K562 (cell line): ENCODE results near the gene DPY30. TPM values are rescaled to one million over a fixed set of nuclear protein-coding genes. Genes with fewer than 3 reads are reported as not detected.

Experiments used
- ATAC-seq: fragments of 200-7000 bp; cut with Tn5 transposase; 3 replicates; pipeline ENCODE4 v1.9.1; 2020; ENCODE audit warnings: moderate library complexity
- BruUV-seq: library from RNA; stranded (reverse); fragments of 400-500 nt; replicated peaks from 2 replicates; lab custom pipeline; 2021; lab: Mats Ljungman, UMichigan
- CTCF ChIA-PET: fragments of 300-600 bp; formaldehyde crosslinking; extraction: SDS; loops from one replicate; lab custom pipeline; 2021; ENCODE audit warnings: low intra/inter-chr PET ratio; lab: Yijun Ruan, JAX
- POLR2A ChIA-PET: fragments of 300-600, 350-650 bp; sonication (Branson Sonifier 250); formaldehyde crosslinking; extraction: SDS; loops from one replicate; lab custom pipeline; 2021; ENCODE audit warnings: antibody characterized with exemption, inconsistent platforms; lab: Yijun Ruan, JAX
- DNase-seq, 4 experiments: peaks; one replicate each; pipeline versions ENCODE4 v3.0.0 to v3.0.0-alpha.2; 2011 to 2018; ENCODE audit warnings: low spot score in 3 of 4, mixed read lengths in 3 of 4; ENCODE audit errors: extremely low read depth in 1 of 4
- FAIRE-seq: peaks from 2 replicates; lab custom pipeline; 2011; peaks lifted over from hg19 to GRCh38; lab: Jason Lieb, UNC
- H2AFZ ChIP-seq: 2 replicates; pipeline ENCODE4 v1.6.0; 2011; ENCODE audit warnings: low read depth, low read length, control low read depth, inconsistent platforms
- H3K27ac ChIP-seq: fragments of 200-600 bp; 3 replicates; pipeline ENCODE4 v1.8.0; 2011; ENCODE audit warnings: low read depth, mild to moderate bottlenecking, control low read depth, inconsistent platforms, low read length, moderate library complexity, mixed read lengths; ENCODE audit errors: extremely low read depth
- H3K27me3 ChIP-seq, 2 experiments: fragments of 300-600 bp in 1 of 2; 2 replicates in 1 of 2; 3 replicates in 1 of 2; pipeline versions ENCODE4 v1.6.0 to v1.8.0; 2011; ENCODE audit warnings: inconsistent platforms in 2 of 2, low read length in 2 of 2, mild to moderate bottlenecking in 1 of 2, mixed read lengths in 1 of 2, moderate library complexity in 1 of 2; ENCODE audit not compliant: control insufficient read depth in 2 of 2, insufficient read depth in 2 of 2
- H3K36me3 ChIP-seq: fragments of 300-600 bp; 3 replicates; pipeline ENCODE4 v1.8.0; 2011; ENCODE audit warnings: mild to moderate bottlenecking, low read length, inconsistent platforms; ENCODE audit not compliant: control insufficient read depth, insufficient read depth
- H3K4me1 ChIP-seq, 2 experiments: fragments of 200-600 bp in 1 of 2; replicated peaks in 1 of 2; 2 replicates in 1 of 2; 3 replicates in 1 of 2; pipeline versions ENCODE4 v1.5.1 to v1.8.0; 2011; ENCODE audit warnings: inconsistent platforms in 2 of 2, low read length in 2 of 2, mild to moderate bottlenecking in 1 of 2, mixed read lengths in 1 of 2, moderate library complexity in 1 of 2; ENCODE audit not compliant: control insufficient read depth in 2 of 2, insufficient read depth in 2 of 2
- H3K4me2 ChIP-seq: 2 replicates; pipeline ENCODE4 v1.6.1; 2011; ENCODE audit warnings: low read length, control low read depth, inconsistent platforms, mixed read lengths; ENCODE audit not compliant: insufficient read depth
- H3K4me3 ChIP-seq: fragments of 200-600 bp; sonication (generic), shearing (Covaris generic); 2 replicates; pipeline ENCODE4 v1.5.1; 2016; ENCODE audit warnings: control low read depth, inconsistent platforms
- H3K79me2 ChIP-seq: fragments of 200-600 bp; 3 replicates; pipeline ENCODE4 v1.8.0; 2011; ENCODE audit warnings: low read length, inconsistent platforms; ENCODE audit not compliant: control insufficient read depth, insufficient read depth
- H3K9ac ChIP-seq, 2 experiments: 2 replicates each; pipeline versions ENCODE4 v1.6.0 to v1.6.1; 2011; ENCODE audit warnings: low read depth in 2 of 2, low read length in 2 of 2, control low read depth in 1 of 2, inconsistent platforms in 1 of 2, mild to moderate bottlenecking in 1 of 2, mixed read lengths in 1 of 2; ENCODE audit not compliant: insufficient read depth in 1 of 2
- H3K9me1 ChIP-seq: one replicate; pipeline ENCODE4 v1.6.0; 2011; ENCODE audit warnings: inconsistent platforms, mild to moderate bottlenecking, low read length, moderate library complexity; ENCODE audit not compliant: control insufficient read depth, insufficient read depth
- H3K9me3 ChIP-seq: replicated peaks from 2 replicates; pipeline ENCODE4 v1.5.1; 2011; ENCODE audit warnings: low read depth, low read length, inconsistent platforms; ENCODE audit not compliant: control insufficient read depth, insufficient read depth
- H4K20me1 ChIP-seq: replicated peaks from 2 replicates; pipeline ENCODE4 v1.6.1; 2011; ENCODE audit warnings: low read length, inconsistent platforms, mixed read lengths; ENCODE audit not compliant: control insufficient read depth, insufficient read depth
- ARID3A ChIP-seq: IDR thresholded peaks from 2 replicates; pipeline ENCODE4 v1.6.1; 2012; ENCODE audit warnings: low read depth, low read length, improper control_type of control experiment, borderline replicate concordance
- ARNT ChIP-seq, 2 experiments: fragments of 450-650 bp; IDR thresholded peaks; 2 replicates each; pipeline ENCODE4 v1.6.1; 2016; ENCODE audit warnings: mild to moderate bottlenecking in 1 of 2
- ATF1 ChIP-seq, 2 experiments: fragments of 450-650 bp in 1 of 2; IDR thresholded peaks; 2 replicates each; pipeline ENCODE4 v1.6.1; 2016; ENCODE audit warnings: missing compliant biosample characterization in 1 of 2, missing genetic modification characterization in 1 of 2
- BCLAF1 ChIP-seq, 2 experiments: fragments of 450-650 bp in 1 of 2; IDR thresholded peaks; 2 replicates each; pipeline ENCODE4 v1.6.1; 2011 to 2017; ENCODE audit warnings: low read depth in 2 of 2, antibody characterized with exemption in 1 of 2, borderline replicate concordance in 1 of 2, low read length in 1 of 2, mild to moderate bottlenecking in 1 of 2, mixed read lengths in 1 of 2; ENCODE audit not compliant: control insufficient read depth in 1 of 2
- BRD9 ChIP-seq: fragments of 450-650 bp; IDR thresholded peaks from 2 replicates; pipeline ENCODE4 v1.6.1; 2018; ENCODE audit warnings: low read depth; ENCODE audit not compliant: partially characterized antibody
- CBFB ChIP-seq: sonication (generic); formaldehyde crosslinking; IDR thresholded peaks from 2 replicates; pipeline ENCODE4 v1.4.0; 2020; ENCODE audit warnings: mild to moderate bottlenecking, missing genetic modification reagents
- CREB1 ChIP-seq, 2 experiments: sonication (generic) in 1 of 2; formaldehyde crosslinking in 1 of 2; IDR thresholded peaks; 2 replicates each; pipeline versions ENCODE4 v1.6.1 to v1.8.0; 2012 to 2022; ENCODE audit warnings: inconsistent platforms in 1 of 2, mild to moderate bottlenecking in 1 of 2, missing genetic modification reagents in 1 of 2, moderate library complexity in 1 of 2
- CREB5 ChIP-seq: fragments of 250-450 bp; sonication (Bioruptor Pico); IDR thresholded peaks from 2 replicates; pipeline ENCODE4 v1.5.0; 2020; ENCODE audit warnings: mild to moderate bottlenecking
- HMBOX1 ChIP-seq: sonication (generic); IDR thresholded peaks from 2 replicates; pipeline ENCODE4 v1.6.1; 2016
- JUN ChIP-seq, 2 experiments: sonication (generic) in 1 of 2; formaldehyde crosslinking in 1 of 2; IDR thresholded peaks; 2 replicates each; pipeline versions ENCODE4 v1.6.1 to v1.8.0; 2012 to 2022; ENCODE audit warnings: borderline replicate concordance in 2 of 2, mild to moderate bottlenecking in 2 of 2, improper control_type of control experiment in 1 of 2, low read depth in 1 of 2, low read length in 1 of 2, missing genetic modification reagents in 1 of 2
- RBM39 ChIP-seq: fragments of 200-400 bp; formaldehyde crosslinking; optimal IDR thresholded peaks from 2 replicates; pipeline ENCODE3; 2018; ENCODE audit warnings: low read depth, low read length
- ZNF584 ChIP-seq: fragments of 200-800 bp; sonication (Bioruptor generic); IDR thresholded peaks from 2 replicates; pipeline ENCODE4 v1.6.1; 2016; ENCODE audit warnings: low read depth, mild to moderate bottlenecking, missing genetic modification characterization, missing compliant biosample characterization
- whole genome bisulfite sequencing: fragments of 100-300 bp; shearing (Covaris generic); methylation state at CpG from one replicate; pipeline ENCODE4 v1.1.6; 2016; ENCODE audit warnings: low coverage, mixed read lengths; ENCODE audit not compliant: insufficient coverage; ENCODE audit errors: missing lambda C conversion rate; 5-methylcytosine and 5-hydroxymethylcytosine counted together
- in situ Hi-C: fragments of 300-500 bp; cut with MboI; formaldehyde crosslinking; loops from 4 replicates; pipeline ENCODE4 v1.15.0; 2018; ENCODE audit warnings: inconsistent platforms, mixed read lengths
- intact Hi-C: fragments of 100-400 bp; cut with micrococcal nuclease; formaldehyde crosslinking; loops from 2 replicates; pipeline ENCODE4 v1.14.2; 2022
- polyA plus RNA-seq, 8 experiments: library from polyadenylated mRNA; depleted of rRNA in 4 of 8; stranded (reverse) in 5 of 8; unstranded in 3 of 8; fragments of >200 nt; fragmentation: Nextera tagmentation in 2 of 8; fragmentation: Illumina TruSeq in 1 of 8; extraction: Ambion mirVana in 2 of 8; extraction: Trizol in 1 of 8; gene quantifications; 2 replicates each; pipeline versions ENCODE4 v1.2.1 to v1.2.3, GENCODE V29; 2011 to 2014; ENCODE audit warnings: inconsistent platforms in 1 of 8, missing spikeins in 1 of 8
- total RNA-seq, 7 experiments: library from RNA; depleted of rRNA in 6 of 7; stranded (reverse); fragments of >200 nt in 6 of 7; fragmentation: Illumina TruSeq in 2 of 7; extraction: Trizol in 2 of 7; gene quantifications; 2 replicates each; pipeline versions ENCODE4 v1.2.1 to v1.2.3, GENCODE V29; 2011 to 2021; ENCODE audit warnings: low replicate concordance in 1 of 7

DPY30 gene
- total and polyA plus RNA-seq, 9 of the 15 experiments (the other 6 are each of a cell fraction or from before 2014, with no cell fraction given) = 64.6 to 402 (median 116) TPM

- Histone ChIP-seq H3K4me2 (0 out of 2 replicates have a peak overlapping the region, but pooled peaks have one; percentile 8), H3K4me1 (peaks cover 3 to 7% of the 10 kb centered on the region in 2 experiments; a peak in 3 of 5 replicates), H3K79me2 (peaks cover 92% of the 10 kb centered on the region), H3K36me3 (peaks cover 4% of the 10 kb centered on the region; the same call in 2 of the 3 replicates), H3K4me3 (no peak overlapping the region), H4K20me1 (no peaks in the 10 kb centered on the region; the same call in 1 of the 2 replicates), H3K27me3 (no peaks in the 10 kb centered on the region), H3K27ac (peak overlapping the region; percentile 38; the same call in 1 of the 3 replicates), H2AFZ (no peak overlapping the region), H3K9me1 (no peaks in the 10 kb centered on the region), H3K9ac (no peak overlapping the region), H3K9me3 (no peaks in the 10 kb centered on the region)
- intact Hi-C loops (no loop called here), in situ Hi-C loops (no loop called here)
- BruUV-seq = no TSS peak
- ATAC-seq = peak; percentile 93
- DNase-seq = peak in 2 of 4 experiments; percentile 49 to 52
- WGBS = 43% methylated on average over 6 of the region's 6 CpGs
- ChIA-PET POLR2A (no interaction called here), CTCF (no interaction called here)
- peak; percentile 63 for FAIRE-seq
- TF ChIP-seq CREB5 (no peak), BCLAF1 (IDR thresholded peaks at IDR 0.05; ENCODE audit: borderline replicate concordance in 1 of 2, control insufficient read depth in 1 of 2, low read depth in 2 of 2, low read length in 1 of 2) (0 out of 4 replicates have a peak, but pooled peaks of 1 of the 2 experiments have one; percentile 53), JUN (IDR thresholded peaks at IDR 0.05; ENCODE audit: borderline replicate concordance, low read depth, low read length) (no peak), JUN (CRISPR knock-in tag; IDR thresholded peaks at IDR 0.05; ENCODE audit: borderline replicate concordance) (no peak), HMBOX1 (peak; percentile 99), CREB1 (IDR thresholded peaks at IDR 0.05) (peak; percentile 62; the same call in 1 of the 2 replicates), CREB1 (CRISPR knock-in tag; IDR thresholded peaks at IDR 0.05) (peak; percentile 73), CBFB (CRISPR knock-in tag) (no peak), ARID3A (no peak), BRD9 (peak; percentile 82), RBM39 (no peak), ZNF584 (CRISPR knock-in tag) (no peak), ARNT (IDR thresholded peaks at IDR 0.05) (no peak), ATF1 (CRISPR knock-in tag; IDR thresholded peaks at IDR 0.05) (no peak), ATF1 (tag; IDR thresholded peaks at IDR 0.05) (peak; percentile 89)
These were observed 58.8 kb downstream of the DPY30 start for GRCh38 chr2:31980674-31981356.
